ENCODE measurements around the gene HIPK1.

DNA sequence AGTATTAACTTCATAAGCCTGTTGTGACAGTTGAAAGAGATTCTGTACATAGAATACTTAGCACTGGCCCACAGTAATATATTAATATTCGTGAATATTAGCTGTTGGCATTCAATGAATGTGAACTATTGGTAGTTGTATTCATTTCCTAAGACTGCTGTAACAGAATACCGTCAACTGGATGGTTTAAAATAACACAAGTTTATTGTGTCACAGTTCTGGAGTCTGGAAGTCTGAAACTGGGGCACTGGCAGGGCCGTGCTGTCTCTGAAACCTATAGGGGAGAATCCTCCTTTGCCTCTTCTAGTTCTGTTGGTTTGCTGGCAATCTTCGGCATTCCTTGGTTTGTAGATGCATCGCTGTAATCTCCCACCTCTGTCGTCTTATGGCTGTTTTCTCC lies 97.7 kb downstream of the HIPK1 start:
- TF ChIP-seq CTCF (IDR thresholded peaks at IDR 0.05): no peak
- no peak for TF ChIP-seq EZH2 (IDR thresholded peaks at IDR 0.05)
- no peak for TF ChIP-seq EZH2phosphoT487 (IDR thresholded peaks at IDR 0.05)
